Measurements from ENCODE around the gene GORASP1.

The GORASP1 gene

DNA sequence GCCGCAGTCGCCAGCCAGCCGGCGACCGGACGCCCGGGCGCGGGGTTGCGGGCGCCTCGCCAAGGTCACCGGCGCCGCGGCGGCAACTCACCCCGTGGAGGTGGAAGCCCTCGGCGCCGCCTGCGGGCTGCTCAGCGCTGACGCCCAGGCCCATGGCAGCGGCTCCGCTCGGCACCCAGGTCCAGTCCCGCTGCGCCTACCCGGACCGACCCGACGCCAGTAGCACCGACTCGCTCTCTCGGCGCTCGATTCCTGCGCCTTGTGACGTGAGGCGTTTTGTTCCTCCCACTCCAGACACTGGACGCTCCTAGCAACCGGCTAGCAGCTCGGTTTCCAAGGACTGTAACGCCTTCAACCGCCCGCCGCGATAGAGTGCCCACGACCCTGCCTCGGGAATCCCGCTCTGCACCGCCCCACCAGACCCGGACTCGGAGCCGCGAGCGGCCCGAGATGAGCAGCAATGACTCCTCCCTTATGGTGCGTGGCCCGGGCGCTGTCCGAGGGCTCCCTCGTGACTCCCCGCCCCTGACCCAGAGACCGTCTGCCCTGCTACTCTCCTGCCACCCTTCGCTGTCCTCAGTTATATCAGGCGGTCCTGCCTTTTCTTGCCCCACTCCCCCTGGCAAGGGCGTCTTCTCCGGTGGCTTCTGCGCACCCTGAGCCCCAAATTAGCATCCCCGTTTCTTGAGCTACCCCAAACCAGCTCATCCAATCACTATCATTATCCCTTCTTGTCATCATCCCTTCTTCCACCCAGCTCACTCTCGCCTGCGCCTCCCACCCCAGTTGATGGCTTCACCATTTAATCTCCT is at the start of gene GORASP1, which contains the start of gene TTC21A:
TSS of gene GORASP1 (minus strand) at position 240 of the 812 bp plus-strand sequence. CDS start at position 154, 86 bp downstream.
TSS of gene TTC21A (plus strand) at position 293 of the 812 bp plus-strand sequence. CDS start at position 451, 158 bp downstream.
- no peak for DNase-seq

DNA sequence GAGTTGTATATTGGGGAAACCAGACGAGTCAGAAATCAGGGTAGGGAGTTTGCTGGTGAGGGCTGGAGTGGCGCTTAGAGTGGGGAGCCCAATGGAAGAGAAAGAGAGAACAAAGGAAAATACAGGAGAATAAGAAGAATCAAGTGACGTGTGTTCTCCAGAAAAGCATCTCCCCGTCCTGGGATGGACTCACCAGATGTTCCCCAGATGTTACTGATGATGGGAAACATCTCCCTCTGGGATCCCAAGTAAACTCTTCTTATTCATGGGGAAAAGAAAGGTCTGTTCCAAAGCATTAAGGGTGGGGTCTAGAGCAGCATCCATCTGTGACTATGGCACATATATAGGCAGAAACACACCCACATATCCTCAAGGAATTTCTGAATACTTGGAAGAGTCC is 49.0 kb upstream of the GORASP1 start:
- DNase-seq: no peak

DNA sequence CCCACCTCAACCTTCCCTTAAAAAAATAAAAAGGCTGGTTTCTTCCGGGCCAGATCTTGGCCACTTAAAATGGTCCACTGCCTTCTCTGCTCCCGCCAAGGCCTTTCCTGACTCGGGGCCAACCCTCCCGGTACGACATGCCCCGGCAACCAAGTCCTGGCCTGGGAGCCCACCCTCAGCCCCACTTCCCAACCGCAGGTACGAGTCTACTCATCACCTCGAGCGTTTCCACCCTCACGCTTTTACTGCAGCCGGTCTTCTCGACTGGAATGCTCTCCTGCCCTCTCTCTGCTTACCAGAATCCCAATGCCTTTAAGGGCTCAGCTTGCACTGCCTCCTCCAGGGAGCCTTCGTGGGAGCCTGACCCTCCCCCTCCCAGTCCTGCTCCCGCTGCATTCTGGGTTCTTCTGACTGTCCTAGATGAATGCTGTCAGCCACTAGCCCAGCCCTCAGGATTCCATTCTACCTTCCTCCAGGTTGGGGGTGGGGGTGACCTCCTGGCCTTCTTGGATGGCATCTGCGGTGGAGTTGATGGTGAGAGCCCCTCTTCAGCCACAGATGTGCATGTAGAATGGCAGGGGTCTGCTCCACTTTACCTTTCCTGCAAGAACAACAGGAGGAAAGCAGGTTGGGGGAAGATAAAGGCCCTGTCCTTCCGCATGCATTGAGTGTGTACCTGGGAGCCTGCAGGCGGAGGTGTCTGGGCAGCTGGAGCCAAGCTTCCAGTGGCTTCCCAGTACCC is 47.0 kb upstream of the GORASP1 start:
- DNase-seq: no peak

DNA sequence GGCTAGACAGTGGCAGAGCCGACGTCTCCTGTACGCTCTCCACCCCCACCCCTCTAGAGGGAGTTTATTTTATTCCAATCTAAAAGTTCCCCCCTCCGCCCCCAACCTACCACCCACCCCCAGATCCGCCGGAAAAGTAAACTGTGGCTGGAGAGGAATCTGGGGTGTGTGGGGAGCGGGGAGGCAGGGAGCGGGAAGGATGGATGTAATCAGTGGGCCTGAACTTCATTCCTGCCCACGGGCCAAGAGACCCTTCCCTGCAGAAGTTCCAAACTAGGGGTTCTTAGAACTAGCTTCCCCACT is 46.5 kb upstream of the GORASP1 start:
- no peak for DNase-seq

DNA sequence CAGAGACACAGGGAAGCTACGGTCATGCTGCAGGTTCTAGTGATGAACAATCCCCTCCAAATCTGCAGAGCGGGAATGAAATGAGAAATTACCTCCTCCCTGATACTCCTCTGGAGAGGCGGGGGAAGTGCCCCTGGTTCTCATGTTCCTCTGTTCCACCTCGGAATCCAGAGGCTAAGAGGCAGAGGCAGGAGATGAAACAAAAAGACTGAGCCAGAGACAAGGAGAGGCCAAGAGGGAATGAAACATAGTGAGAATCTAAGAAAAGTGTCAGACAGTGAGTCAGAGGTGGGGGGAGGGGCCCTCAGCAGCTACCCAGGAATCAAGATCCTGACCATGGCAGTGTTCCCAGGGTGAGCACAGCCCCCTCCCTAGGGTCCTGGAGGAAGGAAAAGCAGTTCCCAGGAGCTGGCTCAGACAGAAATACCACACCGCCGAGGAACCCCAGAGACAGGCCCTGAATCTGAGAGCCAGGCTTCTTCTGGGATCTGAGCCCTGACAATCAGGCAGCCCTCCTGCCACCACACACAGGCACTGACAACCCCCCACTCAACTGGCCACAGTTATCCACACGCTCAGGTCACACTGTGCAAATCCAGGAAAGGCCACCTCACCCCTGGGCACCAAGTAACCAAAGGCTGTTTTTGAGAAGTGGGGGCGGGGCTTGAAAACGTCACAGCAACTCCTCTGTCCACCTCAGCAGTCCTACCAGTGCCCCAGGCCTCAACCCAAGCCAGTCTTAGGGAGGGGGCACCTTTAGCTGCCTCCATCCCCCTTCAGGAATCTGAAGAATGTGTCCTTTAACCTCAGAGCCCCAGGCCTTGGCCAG is 43.6 kb upstream of the GORASP1 start:
- DNase-seq: no peak

DNA sequence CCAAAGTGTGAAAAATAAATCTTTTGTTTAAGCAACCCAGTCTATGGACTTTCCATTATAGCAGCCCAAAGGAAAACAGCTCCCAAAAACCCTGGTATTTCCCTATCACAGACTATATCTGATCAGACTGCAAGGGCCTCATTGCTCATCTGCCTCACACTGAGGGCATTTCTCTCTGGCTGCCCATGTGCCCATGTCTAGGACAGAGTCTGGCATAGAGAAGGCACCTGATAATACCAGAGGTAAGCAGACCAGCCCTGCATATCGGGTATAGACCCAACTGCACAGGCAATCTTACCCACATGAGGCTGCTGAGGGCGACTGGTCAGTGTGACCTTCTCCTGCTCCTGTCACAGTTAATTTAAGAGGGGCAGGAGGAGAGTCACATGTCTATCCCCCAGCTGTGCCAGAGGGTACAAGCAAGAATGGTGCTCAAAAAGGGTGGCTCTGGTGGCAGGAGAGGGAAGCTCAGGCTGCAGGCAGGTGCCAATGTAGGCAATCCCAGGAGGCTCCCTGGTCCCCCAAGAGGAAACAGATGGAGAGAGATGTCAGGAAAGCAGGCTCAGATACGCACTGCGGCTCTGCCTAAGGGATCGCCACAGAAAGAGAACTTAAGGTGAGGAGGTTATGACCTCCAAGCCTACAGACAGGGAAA is 42.8 kb upstream of the GORASP1 start:
- no peak for DNase-seq

DNA sequence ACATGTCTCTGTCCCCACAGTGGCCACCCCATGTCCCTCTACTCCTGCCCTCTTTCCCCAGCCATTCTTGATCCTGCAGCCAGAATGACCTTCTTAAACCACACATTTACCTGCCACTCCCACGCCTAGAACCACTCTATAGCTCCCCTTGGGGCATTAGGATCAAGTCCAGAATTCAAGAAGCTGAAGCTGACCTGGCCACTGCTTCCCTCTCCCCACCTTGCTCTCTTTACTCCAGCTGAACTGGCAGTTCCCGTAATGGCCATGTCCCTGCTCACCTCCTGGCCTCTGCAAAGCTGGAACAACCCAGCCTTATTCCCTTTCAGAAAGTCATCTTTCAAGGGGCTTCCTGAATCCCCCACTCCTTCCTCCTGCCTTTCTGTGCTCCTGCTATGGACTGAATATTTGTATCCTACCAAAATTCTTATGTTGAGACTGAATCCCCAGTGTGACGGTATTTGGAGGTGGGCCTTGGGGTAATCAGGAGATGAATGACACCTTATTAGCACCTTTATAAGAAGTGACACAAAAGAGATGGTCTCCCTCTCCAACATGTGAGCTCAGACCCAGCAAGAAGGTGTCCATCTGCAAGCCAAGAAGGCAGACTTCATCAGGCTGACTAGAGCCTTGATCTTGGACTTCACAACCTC is 42.2 kb upstream of the GORASP1 start:
- no peak for DNase-seq

DNA sequence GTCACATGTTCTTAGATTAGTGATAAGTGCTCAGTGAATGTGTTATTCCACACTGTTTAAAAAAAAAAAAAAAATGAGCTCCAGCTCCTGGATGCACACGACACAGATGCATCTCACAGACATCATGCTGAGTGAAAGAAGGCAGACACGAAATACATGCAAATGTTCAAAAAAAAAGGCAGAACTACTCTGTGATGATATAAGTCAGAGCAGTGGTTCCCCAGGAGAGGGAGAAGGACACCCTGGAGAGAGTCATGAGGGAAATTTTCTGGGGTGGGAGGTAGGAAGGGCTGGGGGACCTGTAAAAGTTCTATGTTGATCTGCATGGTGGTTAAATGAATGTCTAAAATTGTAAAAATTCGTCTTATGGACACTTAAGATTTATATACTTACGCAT is 41.6 kb upstream of the GORASP1 start:
- no peak for DNase-seq

DNA sequence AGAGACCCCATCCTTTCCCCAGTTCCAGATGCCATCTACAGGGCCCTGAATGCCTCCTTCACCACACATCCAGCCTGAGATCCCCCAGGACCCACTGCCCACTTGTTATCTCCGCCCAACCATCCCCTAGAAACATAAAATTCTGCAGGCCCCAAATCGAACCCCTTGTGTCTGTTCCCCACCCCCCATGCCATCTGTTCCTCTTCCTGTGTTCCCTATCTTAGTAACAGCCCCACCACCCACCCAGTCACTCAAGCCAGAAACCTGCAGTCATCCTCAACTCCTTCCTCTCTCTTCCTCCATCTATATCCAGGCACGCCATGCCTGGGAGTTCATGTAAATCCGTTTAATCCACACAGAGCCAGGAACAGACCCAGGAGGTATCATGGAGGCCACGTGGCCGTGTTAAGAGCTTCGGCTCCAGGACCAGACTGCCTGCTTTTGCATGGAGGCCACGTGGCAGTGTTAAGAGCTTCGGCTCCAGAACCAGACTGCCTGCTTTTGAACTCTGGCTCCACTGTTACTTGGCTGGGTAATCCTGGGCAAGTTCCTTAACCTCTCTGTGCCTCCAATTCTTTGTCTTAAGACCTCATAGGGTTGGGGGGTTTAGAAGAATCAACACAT is 41.1 kb upstream of the GORASP1 start:
- no peak for DNase-seq

DNA sequence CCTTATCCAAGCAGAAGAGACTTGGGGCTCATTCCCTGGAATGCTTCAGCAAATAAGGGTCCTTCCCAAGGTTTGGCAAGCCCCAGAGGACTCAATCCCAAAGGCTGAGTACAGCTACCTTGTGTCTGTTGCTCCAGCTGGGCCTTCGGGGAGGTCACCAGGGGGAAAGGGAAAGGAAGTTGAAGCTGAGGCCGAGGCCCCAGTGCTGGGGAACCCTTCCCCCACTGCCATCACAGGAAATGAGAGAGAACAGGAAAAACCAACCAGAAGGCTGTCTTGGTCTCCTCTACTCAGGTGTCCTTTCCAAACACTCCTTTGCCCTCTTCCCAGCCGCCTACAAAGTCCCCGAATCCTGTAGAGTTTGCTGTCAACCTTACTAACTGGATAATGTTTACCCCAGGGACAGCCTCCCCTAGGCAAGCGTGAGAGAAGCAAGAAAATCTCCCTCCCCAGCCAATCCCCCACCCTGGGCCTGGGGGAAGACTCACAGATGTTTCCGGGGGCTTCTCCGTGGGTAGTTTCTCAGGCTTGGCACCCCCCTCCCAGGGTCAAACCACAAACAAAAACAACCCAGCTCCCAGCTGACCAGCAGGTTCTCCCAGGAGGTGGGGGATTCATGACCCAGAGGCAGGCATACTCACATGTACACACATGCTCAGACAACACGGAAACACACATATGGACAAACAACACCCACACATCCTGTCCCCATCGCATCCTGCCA is 40.4 kb upstream of the GORASP1 start:
- DNase-seq: no peak

DNA sequence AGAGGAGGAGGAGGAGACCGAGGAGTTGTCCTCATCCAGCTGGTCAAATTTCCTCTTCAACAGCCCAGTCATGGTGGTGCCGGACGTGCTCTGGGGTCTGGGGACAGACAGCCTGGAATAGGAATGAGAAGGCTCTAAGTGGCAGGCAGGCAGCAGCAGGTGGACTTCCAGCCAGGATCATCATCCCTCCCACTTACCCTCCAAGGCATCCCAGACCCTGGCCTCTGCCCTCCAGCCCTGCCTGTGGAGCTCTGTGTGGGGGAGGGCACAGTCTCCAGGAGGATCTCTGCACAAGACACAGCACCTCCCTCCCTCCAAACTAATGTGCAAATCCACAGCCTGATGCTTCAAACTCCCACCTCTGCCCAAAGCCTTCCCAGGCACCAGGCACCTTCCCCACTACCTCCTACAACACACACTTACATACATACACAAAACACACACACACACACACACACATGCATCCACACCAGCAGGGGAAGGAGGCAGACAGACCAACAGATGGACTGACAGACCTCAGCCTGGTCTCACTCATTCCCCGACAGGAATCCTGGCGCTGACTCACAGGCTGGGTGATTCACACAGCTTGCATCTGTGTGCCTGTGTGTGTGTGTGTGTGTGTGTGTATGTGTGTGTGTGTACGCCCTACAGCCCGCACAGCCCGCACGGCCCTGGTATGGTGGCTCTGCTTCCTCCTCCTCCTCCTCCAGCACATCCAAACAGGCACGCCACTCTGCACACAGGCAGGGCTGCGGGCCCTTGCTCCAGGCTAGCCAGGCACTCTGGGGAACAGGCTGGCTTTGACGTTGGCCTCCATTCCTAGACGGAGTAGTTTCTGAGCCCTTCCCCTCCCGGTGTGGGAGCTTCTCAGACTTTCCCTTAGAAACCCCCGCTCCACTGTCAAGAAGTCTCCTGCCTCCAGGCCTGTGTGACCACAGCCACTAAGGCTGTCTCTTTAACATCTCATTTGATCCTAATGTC is 39.5 kb upstream of the GORASP1 start:
- no peak for DNase-seq

DNA sequence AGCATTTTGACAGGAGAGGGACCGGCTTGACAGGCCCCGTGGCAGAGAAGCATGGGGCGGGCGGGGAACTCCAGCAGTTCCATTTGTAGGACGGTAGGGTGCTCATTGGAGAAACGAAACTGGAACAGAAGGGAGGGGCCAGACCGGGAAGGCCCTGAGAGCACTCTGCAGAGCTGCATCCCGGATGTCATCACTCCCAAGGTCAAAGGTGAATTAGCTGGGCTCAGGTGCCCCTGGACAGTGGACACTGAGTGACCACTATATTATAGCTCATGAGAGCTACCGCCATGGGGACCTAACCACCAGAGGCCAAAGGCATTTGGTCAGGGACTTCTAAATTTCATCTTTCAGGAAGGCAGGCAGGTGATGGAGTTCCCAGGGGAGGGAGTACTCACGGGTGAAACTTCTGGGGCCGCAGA is 38.7 kb upstream of the GORASP1 start:
- no peak for DNase-seq

DNA sequence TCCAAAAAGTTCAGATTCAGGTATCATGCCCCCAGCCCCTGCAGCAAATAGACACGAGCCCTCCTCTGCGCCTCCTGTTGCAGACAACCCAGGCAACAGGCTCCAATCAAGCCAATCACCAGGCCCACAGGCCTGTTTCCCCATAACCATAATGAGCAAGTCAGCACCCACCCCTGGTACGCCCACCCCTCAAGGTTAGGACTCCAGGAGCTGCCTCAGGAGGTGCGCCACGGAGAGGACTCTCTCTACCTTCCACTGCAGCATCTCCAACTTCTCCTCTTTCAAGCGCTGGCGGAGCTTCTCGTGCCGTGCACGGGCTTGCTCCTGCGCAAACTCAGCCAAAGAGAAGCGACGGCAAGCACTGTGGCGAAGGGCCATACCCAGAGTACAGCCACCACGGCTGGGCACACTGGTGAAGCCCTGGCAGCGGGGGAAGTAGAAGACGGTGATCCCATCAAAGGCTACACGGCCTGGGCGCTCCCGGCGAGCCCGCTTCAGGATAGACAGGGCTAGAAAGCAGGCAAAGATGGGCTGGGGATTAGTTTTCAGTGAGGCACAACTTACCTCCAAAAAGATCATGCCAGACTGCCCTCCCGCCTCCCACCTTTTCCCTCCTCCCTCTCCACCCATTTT is 37.4 kb upstream of the GORASP1 start:
- no peak for DNase-seq

DNA sequence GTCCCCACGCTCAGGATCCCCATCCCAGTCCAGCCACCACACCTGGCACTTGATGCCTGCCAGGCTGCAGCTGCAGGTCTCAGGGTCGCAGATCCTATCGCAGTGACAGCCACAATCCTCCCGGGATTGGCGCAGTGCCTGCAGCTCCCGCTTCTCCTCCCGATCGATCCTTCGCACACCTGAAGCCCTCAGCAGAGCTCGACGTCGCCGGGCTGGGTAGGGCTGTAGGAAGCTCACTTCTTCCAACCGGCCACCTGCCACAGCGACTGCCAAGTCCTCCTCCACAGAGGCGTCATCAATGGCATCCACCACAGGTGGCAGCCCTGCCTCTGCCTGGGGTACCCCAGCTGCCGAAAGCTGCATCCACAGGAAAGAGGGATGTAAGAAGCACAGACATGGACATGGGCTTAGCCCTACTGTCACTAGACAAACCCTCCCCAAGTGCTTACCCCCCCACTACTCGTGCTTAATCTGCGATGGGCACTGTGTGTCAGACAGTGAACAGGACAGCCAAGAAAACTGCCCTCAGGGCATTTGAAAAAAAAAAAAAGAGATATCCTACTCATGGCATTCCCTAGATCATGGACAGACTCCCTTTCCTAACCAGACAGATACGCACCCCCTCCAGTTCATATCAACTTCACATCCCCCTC is 36.8 kb upstream of the GORASP1 start:
- no peak for DNase-seq

DNA sequence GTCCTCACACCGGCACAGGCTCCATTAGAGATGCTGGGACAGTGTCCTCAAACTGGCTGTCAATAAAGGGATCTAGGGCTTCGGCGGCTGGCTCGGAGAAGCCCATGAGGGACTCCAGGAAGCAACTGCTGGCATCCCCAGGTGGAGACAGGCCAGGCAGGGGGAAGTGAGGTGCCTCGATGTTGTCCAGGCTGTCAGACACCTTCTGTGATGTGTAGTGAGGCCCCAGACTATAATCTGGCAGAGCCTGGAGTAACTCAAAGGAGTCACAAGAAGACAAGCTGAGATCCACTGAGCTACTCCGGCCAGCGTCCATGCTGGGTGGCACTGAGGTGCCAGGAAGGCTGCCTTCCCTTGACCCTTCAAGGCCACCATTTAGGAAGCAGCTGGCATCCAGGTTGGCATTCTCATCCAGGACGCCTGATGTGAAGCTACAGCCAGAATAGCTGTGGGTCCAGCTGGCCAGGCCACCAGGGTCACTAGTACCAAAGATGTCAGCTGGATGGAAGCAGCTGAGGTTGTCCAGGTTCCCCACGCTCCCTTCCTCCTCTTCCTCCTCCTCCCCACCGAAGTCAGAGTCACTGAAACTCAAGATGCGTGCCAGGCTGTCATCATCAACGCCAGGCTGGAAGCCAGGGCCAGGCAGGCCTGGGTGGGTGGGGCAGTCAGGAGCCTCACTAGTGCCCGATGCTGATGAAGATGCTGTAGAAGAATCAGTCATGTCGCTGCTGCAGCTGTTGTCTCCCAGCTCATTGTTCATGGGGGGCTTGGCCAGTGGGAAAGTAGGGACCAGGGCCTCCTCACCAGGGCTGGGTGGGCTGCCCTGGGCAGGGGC is 35.8 kb upstream of the GORASP1 start:
- no peak for DNase-seq

DNA sequence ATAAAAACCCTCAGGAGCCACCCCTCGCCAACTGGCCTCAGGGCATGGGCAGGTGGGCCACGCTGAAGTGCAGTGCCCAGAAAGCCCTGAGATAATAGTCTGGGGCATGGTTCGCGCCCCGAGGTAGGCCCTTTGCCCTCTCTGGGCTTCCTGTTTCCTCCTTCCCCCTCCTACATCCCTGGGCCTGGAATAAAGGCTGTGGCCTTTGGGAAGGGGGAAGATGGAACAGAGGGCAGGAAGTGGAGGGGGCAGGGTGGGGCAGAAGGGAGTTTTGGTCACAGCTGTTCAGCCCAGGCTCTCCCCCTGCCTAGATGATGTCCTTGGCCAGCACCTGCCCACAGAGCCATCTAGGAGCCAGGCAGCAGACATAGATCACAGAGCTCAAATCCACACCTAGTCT is 34.6 kb upstream of the GORASP1 start:
- no peak for DNase-seq

DNA sequence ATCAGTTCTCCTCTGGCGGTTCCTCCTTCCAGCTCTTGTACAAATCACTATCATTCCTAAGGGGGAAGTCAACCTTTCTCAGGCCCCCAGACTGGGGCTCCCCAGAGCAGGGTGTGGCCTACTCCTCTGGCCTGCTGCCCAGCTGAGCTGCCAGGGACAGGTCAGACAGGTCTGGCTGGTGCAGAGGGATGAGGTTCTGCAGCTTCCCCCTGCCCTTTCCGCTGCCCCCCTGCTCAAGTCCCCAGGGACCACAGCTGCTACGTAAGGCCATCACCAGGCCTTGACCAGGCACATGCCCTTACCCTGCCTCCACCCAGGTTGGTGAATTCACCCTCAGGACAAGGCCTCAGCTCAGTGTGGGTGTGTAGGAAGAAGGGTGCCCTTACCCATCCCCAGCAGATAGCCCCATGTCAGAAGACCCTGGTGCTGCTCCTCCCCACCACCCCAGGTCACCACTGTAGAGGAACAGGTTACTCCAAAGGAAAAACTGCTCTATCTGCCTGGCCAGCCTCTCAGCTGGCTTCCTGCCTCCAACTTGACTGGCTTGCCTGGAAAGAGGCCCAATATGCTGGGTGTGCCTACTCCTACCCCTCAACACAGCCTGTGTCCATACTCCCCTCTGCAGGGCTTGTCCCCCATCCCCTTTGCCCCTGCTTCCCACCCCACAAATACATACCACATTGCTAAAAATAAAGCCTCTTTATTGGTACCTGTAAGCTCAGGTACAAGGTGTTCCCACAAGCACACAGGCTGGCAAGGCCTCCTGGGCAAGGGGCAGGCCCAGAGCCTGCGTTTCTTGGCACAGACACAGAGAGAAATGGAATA is 34.0 kb upstream of the GORASP1 start:
- DNase-seq: no peak
